NCI-H1436 treated with DMSO at 0.1 percent for 48 hours (cell line): ENCODE results near the gene SPARCL1.
"Not testable (repeated sequence)": the region's sequence is repeated elsewhere in the genome, so short reads cannot be mapped to it uniquely, and the experiment has no call there.

Experiments used
- DNase-seq: peaks from one replicate; lab custom pipeline; 2025; lab: John Stamatoyannopoulos, UW

SPARCL1 gene

DNA sequence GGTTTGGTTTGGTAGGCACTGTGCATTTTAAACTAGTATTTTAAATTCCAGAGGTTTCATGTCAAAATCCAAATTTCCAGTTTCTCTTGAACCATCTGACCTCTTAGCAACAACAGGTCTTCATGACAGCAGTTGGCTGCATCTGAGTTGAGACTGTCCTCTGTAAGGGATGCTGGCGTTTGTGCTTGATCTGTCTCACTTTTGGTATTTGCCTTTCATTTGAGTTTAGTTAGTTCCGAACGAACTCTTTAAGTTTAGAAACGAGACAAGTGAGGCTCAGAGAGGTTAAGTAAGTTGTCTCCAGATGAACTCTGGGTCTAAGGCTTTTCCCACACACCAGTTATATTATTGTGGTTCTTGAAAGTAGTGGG, 29.1 kb downstream of the SPARCL1 start:
- DNase-seq = no peak

DNA sequence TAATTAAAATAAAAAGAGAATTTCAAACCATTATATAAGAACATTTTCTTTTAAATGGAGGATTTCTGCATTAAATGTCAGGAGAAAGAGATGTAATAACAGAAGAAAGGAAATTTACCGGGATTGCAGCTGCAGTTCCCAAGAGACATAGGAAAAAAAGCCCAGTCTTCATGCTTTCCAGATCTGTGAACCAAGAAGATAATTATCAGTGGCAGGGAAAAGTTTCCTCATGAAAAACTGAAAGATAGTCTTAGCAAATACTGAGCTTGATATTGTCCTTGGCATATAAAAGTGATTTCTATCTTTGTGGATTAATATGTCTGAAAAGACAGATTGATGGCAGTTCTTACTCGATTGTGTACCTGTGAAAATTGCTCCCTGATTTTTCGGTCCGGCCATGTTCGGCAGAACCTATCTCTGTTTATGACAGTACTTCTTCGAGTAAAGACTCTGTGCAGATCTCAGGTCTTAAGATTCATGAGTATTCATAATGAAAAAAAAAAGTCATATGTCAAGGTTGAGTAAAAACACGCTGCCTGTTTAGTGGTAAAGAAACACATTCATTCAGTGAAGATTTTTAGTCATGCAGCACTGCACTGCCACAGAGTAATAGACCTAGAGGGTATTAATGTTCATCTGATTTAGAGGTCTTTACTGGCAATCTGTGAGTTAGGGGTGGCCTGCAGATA, 29.6 kb downstream of the SPARCL1 start:
- no peak for DNase-seq

DNA sequence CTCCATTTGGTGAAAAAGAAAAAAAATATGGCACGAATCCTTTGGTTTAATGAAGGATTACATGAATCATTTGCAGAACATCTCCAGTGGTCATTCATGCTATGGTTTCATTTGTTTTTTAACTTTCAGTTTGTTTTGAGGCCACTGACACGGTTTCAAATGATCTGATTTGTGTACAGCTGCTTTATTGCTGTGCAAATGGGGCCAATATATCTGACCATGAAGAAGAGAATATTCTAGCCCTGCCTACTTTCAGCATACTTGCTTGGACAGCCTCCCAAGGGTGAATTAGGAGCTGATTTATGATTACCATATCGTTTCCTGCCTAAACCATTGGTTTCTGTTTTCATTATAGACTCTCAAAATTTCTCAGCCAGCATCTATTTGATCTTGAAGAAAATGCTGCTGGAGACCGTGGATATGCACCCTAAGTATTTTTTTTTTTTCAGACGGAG, 30.7 kb downstream of the SPARCL1 start:
- DNase-seq = no peak

DNA sequence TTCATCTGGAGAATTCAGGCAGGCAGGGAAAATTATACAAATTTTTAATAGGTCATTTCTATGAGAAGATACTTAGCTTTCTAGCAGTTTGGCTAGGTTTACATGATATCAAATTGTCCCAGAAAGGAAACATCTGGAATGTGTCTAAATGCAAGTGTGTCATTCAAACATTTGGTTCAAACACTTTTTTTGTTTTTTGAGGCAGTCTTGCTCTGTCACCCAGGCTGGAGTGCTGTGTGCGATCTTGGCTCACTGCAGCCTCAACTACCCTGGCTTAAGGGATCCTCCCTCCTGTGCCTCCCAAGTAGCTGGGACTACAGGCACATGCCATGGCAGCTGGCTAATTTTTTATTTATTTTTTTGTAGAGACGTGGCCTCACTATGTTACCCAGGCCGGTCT, 31.6 kb downstream of the SPARCL1 start:
- no peak for DNase-seq

DNA sequence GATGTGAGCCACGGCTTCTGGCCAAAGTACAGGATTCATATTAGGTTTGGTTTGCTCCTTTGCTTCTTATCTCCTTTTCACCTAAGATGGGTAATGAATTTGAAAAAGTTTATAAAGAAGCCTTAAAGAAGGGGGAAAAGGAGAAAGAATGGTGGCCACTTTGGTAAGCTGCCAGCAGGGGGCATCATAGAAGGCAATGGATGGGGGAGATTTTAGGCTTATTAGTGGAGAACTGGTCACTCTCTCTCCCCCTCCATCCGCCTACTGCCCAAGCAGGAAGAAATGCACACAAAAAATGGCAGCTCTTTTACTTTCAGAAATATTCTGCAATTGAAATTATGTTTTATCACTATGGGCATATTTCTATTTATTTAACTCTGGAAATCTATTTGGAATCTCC, 32.0 kb downstream of the SPARCL1 start:
- DNase-seq = no peak

DNA sequence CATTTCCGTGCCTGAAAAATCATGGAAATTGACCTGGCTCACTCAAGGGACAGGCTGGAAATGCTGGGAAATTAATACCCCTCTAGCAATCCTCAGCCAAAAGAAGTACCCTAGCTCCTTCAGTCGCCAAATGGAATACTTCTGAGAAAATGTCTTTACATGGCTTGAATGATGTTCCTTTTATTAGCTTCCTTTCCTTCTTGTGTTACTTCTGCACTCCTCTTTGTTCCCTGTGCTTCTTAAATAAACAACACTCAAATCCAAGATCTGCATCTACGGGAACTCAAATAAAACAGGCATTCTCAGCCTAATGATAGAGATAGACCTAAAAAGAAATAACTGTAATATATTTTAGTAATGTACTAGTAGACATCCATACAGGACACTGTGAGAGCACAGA, 36.1 kb downstream of the SPARCL1 start:
- no peak for DNase-seq

DNA sequence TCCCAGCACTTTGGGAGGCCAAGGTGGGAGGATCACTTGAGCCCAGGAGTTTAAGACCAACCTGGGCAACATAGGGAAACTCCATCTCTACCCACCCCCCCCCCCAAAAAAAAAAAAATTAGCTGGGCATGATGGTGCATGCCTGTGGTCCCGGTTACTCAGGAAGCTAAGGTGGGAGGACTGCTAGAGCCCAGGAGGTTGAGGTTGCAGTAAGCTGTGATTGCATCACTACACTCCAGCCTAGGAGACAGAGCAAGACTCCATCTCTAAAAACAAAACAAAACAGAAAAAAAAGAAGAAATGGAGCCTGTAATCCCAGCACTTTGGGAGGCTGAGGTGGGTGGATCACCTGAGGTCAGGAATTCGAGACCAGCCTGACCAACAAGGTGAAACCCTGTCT, 37.3 kb downstream of the SPARCL1 start:
- DNase-seq = not testable (repeated sequence)

DNA sequence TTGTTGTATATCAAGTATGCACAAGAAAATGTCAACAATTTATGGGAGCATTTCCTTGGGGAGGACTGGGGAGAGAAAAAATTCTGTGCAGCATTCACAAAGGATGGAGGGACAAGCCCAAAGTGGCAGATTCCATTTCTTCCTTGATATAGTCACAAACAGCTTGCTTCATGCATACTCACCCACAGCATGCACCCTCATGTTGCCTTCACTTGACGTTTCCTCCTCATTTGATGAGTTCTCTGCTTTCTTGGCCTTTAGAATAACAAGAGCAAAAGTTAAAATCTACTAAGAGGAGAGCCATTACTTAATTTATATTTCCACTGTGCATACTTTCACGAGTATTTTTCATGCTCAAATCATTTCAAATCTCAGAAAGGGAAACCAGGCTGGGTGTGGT, 37.7 kb downstream of the SPARCL1 start:
- DNase-seq = no peak

DNA sequence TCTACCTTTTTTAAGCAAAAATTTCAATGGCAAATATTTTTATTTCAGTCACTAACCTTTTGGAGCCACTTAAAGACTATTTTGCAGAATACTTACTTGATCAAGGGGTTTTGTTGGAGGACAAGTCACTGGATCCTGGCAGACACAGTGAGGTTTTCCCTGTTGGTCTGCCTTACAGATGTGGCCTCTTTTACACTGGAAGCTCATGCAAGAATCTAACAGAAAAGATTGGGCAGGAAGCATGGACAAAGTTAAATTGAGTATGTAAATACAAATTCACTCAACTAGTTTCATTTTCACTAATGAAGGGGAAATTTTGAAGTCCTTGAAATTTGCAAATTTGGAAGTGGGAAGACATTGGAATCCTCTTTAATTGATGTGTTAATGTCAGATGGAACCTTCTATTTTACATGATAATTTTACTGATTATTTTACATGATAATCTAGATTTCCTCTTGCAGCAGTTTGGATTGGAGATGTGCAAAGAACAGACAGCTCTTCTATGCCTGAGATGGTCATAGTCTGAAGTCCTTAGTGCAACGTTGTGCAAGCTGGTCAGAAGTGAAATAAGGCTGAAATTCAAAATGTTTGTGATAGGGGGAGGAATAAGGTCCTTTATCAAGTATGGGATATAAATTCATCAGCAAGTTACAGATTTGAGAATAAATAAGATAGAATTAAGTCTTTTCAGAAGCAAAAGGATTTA, 38.4 kb downstream of the SPARCL1 start:
- DNase-seq = no peak

DNA sequence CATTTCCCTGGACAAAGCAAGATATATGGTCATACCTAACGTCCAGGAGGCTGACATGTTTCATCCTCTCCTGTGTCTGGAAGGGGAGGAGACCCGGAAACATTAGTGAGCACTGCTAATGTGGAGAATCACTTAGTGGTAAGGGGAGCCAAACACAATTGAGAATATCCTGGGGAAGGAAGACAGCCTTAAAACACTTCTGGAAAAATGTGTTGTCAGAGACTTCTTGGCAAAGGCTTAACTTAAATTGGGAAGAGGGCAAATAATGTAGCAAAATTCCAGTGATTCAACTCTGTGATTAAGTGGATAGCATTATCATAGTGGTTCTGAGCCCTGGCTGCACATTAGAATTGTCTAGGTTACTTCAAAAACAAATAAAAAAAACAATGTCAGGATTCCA, 39.5 kb downstream of the SPARCL1 start:
- DNase-seq = no peak

DNA sequence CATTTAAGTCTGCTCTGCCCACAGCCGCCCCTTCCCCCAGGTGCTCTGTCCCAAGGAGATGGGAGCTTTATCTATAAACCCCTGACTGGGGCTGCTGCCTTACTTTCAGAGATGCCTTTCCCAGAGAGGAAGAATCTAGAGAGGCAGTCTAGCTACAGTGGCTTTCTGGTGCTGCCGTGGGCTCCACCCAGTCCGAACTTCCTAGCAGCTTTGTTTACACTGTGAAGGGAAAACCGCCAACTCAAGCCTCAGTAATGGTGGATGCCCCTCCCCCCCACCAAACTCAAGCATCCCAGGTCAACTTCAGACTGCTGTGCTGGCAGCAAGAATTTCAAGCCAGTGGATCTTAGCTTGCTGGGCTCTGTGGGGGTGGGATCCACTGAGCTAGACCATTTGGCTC, 40.5 kb downstream of the SPARCL1 start:
- not testable (repeated sequence) for DNase-seq

DNA sequence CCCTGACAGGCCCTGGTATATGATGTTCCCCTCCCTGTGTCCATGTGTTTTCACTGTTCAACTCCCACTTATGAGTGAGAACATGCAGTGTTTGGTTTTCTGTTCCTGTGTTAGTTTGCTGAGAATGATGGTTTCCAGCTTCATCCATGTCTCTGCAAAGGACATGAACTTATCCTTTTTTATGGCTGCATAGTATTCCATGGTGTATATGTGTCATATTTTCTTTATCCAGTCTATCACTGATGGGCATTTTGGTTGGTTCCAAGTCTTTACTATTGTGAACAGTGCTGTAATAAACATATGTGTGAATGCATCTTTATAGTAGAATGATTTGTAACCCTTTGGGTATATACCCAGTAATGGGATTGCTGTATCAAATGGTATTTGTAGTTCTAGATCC, 45.9 kb downstream of the SPARCL1 start:
- not testable (repeated sequence) for DNase-seq

DNA sequence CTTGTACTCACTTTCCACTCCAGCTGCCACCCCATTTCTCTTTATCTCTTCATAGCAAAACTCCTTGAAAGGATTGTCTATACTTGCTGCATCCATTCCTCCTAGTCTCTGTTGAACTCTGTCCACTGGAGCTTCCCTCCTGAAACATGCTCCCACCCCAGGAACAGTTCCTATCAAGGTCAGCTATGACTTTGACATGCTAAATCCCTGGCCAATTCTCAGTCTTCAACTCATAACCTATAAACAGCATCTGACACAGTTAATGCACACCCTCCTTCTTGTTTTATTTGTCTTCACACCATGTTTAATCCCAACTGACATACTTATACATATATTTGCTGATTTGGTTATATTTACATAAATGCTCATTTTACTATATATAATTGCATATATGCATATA, 47.8 kb downstream of the SPARCL1 start:
- no peak for DNase-seq

DNA sequence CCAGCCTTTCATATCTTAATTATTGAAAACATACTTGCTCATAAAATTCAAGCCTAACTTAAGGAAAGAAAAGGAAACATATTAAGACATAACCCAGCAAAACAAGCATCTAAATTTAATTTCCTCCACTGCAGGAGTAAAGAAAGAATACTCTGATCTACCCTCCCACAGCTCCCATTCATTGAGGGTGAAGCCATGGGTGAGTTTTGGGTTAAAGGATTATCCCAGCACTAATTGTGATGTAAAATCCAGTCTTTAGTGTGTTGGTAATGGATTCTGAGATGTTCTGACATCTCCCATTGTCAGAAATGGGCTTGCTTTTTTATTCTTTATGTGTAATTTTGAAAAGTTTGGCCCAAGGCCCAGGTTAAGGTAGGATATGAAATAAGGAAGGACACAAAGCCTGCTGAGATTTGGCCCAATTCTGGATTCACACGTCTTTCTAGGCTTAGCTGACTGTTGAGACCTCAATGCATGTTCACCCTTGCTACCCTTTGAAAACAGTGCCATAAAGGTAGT, 50.4 kb downstream of the SPARCL1 start:
- no peak for DNase-seq

DNA sequence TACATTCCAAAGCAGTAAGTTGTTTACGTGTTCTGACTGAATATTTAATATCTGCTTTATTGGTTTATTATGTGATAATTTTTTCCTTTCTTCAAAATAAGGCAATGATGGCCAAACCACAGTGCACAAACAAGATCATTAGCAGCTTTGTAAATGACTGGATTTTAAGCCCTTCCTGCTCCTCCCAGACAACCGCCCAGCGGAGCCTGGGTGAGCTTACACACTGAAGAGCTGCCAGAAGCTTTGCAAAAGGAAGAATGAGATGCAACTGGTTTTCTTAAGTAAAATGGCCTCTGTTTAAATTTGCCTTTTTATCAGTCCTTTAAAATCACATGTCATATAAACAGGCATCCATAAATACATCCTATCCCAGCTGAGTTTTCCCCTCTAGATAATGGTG, 52.2 kb downstream of the SPARCL1 start:
- no peak for DNase-seq

DNA sequence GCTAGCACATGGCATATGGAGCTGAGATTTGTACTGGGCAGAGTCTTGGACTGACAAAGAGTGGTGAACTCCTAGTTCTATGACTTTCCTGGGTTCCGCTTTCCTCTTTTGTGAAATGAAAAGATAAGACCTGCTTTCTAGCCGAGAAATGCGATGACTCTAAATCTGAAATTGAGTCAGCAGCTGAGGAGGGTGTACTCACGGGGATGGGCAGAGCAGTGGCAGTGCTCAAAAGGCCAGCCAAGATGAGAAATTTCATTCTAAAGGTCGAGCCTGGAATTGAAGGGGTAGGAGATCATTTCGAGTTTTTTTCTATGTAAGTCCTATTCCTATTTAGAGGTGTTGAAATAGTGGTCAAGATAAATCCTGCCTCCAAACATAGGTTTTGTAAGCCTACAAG, 59.8 kb downstream of the SPARCL1 start:
- DNase-seq = no peak

DNA sequence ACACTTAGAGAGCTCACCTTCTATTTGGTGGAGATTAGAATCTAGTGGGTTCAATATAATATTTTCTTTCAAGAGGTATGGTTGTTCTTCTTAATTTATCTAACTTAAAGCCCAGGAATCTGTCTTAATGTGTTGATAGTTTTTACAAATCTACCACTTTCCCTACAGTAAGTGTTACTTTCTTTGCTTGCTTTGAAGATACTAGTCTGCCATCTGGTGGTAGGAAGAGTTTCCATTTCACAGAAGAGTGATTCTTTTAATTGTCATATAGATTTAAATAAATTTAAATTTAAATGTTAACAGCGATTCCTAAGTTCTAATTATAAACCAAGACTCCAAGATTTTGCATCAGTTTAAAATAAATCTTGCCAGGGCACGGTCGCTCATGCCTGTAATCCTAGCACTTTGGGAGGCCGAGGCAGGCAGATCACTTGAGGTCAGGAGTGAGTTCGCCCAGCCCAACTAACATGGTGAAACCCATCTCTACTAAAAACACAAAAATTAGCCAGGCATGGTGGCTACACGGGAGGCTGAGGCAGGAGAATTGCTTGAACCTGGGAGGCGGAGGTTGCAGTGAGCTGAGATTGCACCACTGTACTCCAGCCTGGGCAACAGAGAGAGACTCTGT, 63.3 kb downstream of the SPARCL1 start:
- DNase-seq = no peak

DNA sequence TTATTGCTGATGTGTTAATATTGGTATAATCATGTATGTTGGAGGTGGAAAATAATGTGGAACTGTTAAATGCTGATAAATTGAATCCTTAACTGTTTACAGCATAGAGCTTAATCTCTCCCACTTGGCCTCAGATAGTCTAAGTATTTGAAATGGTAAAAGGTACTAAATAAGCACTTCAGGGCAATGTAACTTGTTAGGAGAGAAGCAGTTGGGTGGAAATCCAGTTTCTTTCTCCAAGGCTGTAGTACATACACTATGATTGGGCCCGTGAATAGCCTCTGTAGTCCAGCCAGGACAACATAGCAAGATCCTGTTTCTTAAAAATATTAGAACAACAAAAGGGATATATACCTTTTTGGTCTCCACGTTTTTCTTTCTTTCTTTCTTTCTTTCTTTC, 67.1 kb downstream of the SPARCL1 start:
- DNase-seq = no peak

DNA sequence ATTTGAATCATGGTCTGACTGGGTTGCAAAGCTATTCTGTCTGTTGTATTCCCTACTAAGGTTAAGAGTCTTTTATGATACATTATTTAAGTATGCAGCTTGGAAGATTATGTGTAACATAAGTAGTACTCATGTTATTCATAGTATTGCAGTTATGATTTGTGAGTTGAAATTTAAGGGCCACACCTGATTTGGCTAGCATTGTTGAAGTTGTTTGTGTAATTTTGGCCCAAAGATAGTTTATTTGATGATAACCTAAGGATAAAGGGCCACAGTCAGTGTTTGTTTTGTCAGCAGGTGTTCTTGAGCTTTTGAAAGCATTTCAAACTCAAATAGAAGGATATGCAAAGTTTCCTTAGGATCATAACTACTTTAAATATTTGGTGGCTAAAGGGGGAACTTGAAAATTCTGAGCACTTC, 67.9 kb downstream of the SPARCL1 start:
- no peak for DNase-seq

DNA sequence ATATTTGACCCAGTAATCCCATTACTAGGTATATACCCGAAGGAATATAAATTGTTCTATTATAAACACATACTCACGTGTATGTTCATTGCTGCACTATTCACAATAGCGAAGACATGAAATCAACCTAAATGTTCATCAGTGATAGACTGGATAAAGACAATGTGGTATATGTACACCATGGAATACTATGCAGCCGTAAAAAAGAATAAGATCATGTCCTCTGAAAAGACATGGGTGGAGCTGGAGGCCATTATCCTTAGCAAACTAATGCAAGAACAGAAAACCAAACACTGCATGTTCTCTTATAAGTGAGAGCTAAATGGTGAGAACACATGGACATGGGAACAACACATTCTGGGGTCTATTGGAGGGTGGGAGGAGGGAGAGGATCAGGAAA, 70.3 kb downstream of the SPARCL1 start:
- DNase-seq = no peak

DNA sequence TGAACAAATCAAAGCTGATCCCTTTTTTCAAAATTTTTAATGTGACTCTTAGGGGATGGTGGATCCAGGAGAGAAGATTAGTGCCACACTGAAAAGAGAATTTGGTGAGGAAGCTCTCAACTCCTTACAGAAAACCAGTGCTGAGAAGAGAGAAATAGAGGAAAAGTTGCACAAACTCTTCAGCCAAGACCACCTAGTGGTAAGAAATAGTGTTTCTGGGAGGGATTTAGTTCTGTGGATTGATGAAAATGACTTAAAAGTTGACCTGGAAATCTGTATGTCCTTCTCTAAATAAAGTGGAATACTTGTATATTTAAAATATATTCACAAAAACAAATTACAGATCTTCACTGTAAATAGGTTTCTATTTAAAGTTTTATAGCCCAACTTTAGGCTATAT, 77.6 kb downstream of the SPARCL1 start:
- DNase-seq = no peak

DNA sequence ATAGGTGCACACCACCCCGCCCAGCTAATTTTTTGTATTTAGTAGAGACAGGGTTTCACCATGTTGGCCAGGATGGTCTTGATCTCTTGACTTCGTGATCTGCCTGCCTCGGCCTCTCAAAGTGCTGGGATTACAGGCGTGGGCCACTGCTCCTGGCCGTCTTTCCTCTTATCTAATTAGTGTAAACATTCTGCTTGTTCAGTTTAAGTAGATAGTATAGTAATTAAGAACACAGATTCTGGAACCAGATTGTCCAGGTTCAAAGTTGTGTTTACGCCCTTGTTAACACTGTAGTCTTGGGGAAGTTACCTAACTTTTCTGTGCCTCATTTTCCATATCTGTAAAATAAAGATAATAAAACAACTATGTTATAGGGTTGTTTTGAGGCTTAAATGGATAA, 82.8 kb downstream of the SPARCL1 start:
- not testable (repeated sequence) for DNase-seq

DNA sequence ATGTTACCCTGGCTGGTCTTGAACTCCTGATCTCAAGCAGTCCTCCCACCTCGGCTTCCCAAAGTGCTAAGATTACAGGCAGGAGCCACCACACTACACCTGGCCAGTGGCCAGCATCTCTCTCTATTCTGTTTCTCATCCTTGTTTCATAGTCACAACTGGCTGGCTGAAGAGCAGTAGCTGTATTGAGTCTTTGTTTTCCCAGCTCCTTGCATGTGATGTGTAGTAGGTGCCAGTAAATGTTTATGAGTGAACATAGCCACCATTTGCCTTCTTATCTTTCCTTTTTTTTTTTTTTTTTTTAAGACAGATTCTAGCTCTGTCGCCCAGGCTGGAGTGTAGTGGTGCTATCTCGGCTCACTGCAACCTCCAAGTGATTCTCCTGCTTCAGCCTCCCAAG, 83.2 kb downstream of the SPARCL1 start:
- no peak for DNase-seq
